K562 (cell line): ENCODE measurements around the gene SCG5. TPM values are rescaled to one million over a fixed set of nuclear protein-coding genes. Genes with fewer than 3 reads are reported as not detected.

Experiments
- ATAC-seq: fragments of 200-7000 bp; cut with Tn5 transposase; 3 replicates; pipeline ENCODE4 v1.9.1; 2020; ENCODE audit warnings: moderate library complexity
- BruUV-seq: library from RNA; stranded (reverse); fragments of 400-500 nt; replicated peaks from 2 replicates; lab custom pipeline; 2021; lab: Mats Ljungman, UMichigan
- CTCF ChIA-PET: fragments of 300-600 bp; formaldehyde crosslinking; extraction: SDS; loops from one replicate; lab custom pipeline; 2021; ENCODE audit warnings: low intra/inter-chr PET ratio; lab: Yijun Ruan, JAX
- POLR2A ChIA-PET: fragments of 300-600, 350-650 bp; sonication (Branson Sonifier 250); formaldehyde crosslinking; extraction: SDS; loops from one replicate; lab custom pipeline; 2021; ENCODE audit warnings: antibody characterized with exemption, inconsistent platforms; lab: Yijun Ruan, JAX
- DNase-seq, 4 experiments: peaks; one replicate each; pipeline versions ENCODE4 v3.0.0 to v3.0.0-alpha.2; 2011 to 2018; ENCODE audit warnings: low spot score in 3 of 4, mixed read lengths in 3 of 4; ENCODE audit errors: extremely low read depth in 1 of 4
- FAIRE-seq: peaks from 2 replicates; lab custom pipeline; 2011; peaks lifted over from hg19 to GRCh38; lab: Jason Lieb, UNC
- H2AFZ ChIP-seq: 2 replicates; pipeline ENCODE4 v1.6.0; 2011; ENCODE audit warnings: low read depth, low read length, control low read depth, inconsistent platforms
- H3K27ac ChIP-seq: fragments of 200-600 bp; 3 replicates; pipeline ENCODE4 v1.8.0; 2011; ENCODE audit warnings: low read depth, mild to moderate bottlenecking, control low read depth, inconsistent platforms, low read length, moderate library complexity, mixed read lengths; ENCODE audit errors: extremely low read depth
- H3K27me3 ChIP-seq, 2 experiments: fragments of 300-600 bp in 1 of 2; 2 replicates in 1 of 2; 3 replicates in 1 of 2; pipeline versions ENCODE4 v1.6.0 to v1.8.0; 2011; ENCODE audit warnings: inconsistent platforms in 2 of 2, low read length in 2 of 2, mild to moderate bottlenecking in 1 of 2, mixed read lengths in 1 of 2, moderate library complexity in 1 of 2; ENCODE audit not compliant: control insufficient read depth in 2 of 2, insufficient read depth in 2 of 2
- H3K36me3 ChIP-seq: fragments of 300-600 bp; 3 replicates; pipeline ENCODE4 v1.8.0; 2011; ENCODE audit warnings: mild to moderate bottlenecking, low read length, inconsistent platforms; ENCODE audit not compliant: control insufficient read depth, insufficient read depth
- H3K4me1 ChIP-seq, 2 experiments: fragments of 200-600 bp in 1 of 2; replicated peaks in 1 of 2; 2 replicates in 1 of 2; 3 replicates in 1 of 2; pipeline versions ENCODE4 v1.5.1 to v1.8.0; 2011; ENCODE audit warnings: inconsistent platforms in 2 of 2, low read length in 2 of 2, mild to moderate bottlenecking in 1 of 2, mixed read lengths in 1 of 2, moderate library complexity in 1 of 2; ENCODE audit not compliant: control insufficient read depth in 2 of 2, insufficient read depth in 2 of 2
- H3K4me2 ChIP-seq: 2 replicates; pipeline ENCODE4 v1.6.1; 2011; ENCODE audit warnings: low read length, control low read depth, inconsistent platforms, mixed read lengths; ENCODE audit not compliant: insufficient read depth
- H3K4me3 ChIP-seq: fragments of 200-600 bp; sonication (generic), shearing (Covaris generic); 2 replicates; pipeline ENCODE4 v1.5.1; 2016; ENCODE audit warnings: control low read depth, inconsistent platforms
- H3K79me2 ChIP-seq: fragments of 200-600 bp; 3 replicates; pipeline ENCODE4 v1.8.0; 2011; ENCODE audit warnings: low read length, inconsistent platforms; ENCODE audit not compliant: control insufficient read depth, insufficient read depth
- H3K9ac ChIP-seq, 2 experiments: 2 replicates each; pipeline versions ENCODE4 v1.6.0 to v1.6.1; 2011; ENCODE audit warnings: low read depth in 2 of 2, low read length in 2 of 2, control low read depth in 1 of 2, inconsistent platforms in 1 of 2, mild to moderate bottlenecking in 1 of 2, mixed read lengths in 1 of 2; ENCODE audit not compliant: insufficient read depth in 1 of 2
- H3K9me1 ChIP-seq: one replicate; pipeline ENCODE4 v1.6.0; 2011; ENCODE audit warnings: inconsistent platforms, mild to moderate bottlenecking, low read length, moderate library complexity; ENCODE audit not compliant: control insufficient read depth, insufficient read depth
- H3K9me3 ChIP-seq: replicated peaks from 2 replicates; pipeline ENCODE4 v1.5.1; 2011; ENCODE audit warnings: low read depth, low read length, inconsistent platforms; ENCODE audit not compliant: control insufficient read depth, insufficient read depth
- H4K20me1 ChIP-seq: replicated peaks from 2 replicates; pipeline ENCODE4 v1.6.1; 2011; ENCODE audit warnings: low read length, inconsistent platforms, mixed read lengths; ENCODE audit not compliant: control insufficient read depth, insufficient read depth
- CTCF ChIP-seq, 3 experiments: IDR thresholded peaks in 2 of 3; conservative IDR thresholded peaks in 1 of 3; 2 replicates each; pipeline ENCODE4 v1.5.1; 2011 to 2012; ENCODE audit warnings: low read length in 3 of 3, mild to moderate bottlenecking in 3 of 3, control low read depth in 2 of 3, improper control_type of control experiment in 1 of 3, inconsistent platforms in 1 of 3, low read depth in 1 of 3, mixed read lengths in 1 of 3, moderate library complexity in 1 of 3; ENCODE audit not compliant: insufficient read depth in 2 of 3
- CTCFL ChIP-seq: IDR thresholded peaks from 2 replicates; pipeline ENCODE4 v1.6.1; 2011; ENCODE audit warnings: borderline replicate concordance, low read depth, mild to moderate bottlenecking, moderate library complexity, low read length; ENCODE audit not compliant: insufficient read depth, poor library complexity, severe bottlenecking
- MTF1 ChIP-seq: fragments of 250-450 bp; sonication (Bioruptor Pico); IDR thresholded peaks from 2 replicates; pipeline ENCODE4 v1.9.0; 2021; ENCODE audit warnings: moderate library complexity, mild to moderate bottlenecking, inconsistent platforms, borderline replicate concordance
- PATZ1 ChIP-seq: fragments of 250-450 bp; sonication (Bioruptor Pico); IDR thresholded peaks from 2 replicates; pipeline ENCODE4 v1.5.0; 2020; ENCODE audit warnings: mild to moderate bottlenecking, borderline replicate concordance
- SETDB1 ChIP-seq: IDR thresholded peaks from one replicate; pipeline ENCODE4 v1.6.1; 2012; ENCODE audit warnings: low read length, control low read depth, inconsistent platforms
- SFPQ ChIP-seq: fragments of 200-400 bp; formaldehyde crosslinking; IDR thresholded peaks from 2 replicates; pipeline ENCODE4 v1.6.1; 2017; ENCODE audit warnings: mild to moderate bottlenecking, low read depth, low read length, moderate library complexity
- SP1 ChIP-seq: sonication (generic); formaldehyde crosslinking; IDR thresholded peaks from 2 replicates; pipeline ENCODE4 v1.8.1; 2022; ENCODE audit warnings: mild to moderate bottlenecking, missing genetic modification reagents
- ZKSCAN8 ChIP-seq: fragments of 200-800 bp; sonication (Bioruptor generic); IDR thresholded peaks from 2 replicates; pipeline ENCODE4 v1.6.1; 2016; ENCODE audit warnings: missing genetic modification characterization, missing compliant biosample characterization
- ZNF121 ChIP-seq: sonication (generic); formaldehyde crosslinking; conservative IDR thresholded peaks from 2 replicates; pipeline ENCODE4 v1.8.0; 2022; ENCODE audit warnings: missing genetic modification reagents
- WGBS: fragments of 100-300 bp; shearing (Covaris generic); methylation state at CpG from one replicate; pipeline ENCODE4 v1.1.6; 2016; ENCODE audit warnings: low coverage, mixed read lengths; ENCODE audit not compliant: insufficient coverage; ENCODE audit errors: missing lambda C conversion rate; 5-methylcytosine and 5-hydroxymethylcytosine counted together
- in situ Hi-C: fragments of 300-500 bp; cut with MboI; formaldehyde crosslinking; loops from 4 replicates; pipeline ENCODE4 v1.15.0; 2018; ENCODE audit warnings: inconsistent platforms, mixed read lengths
- intact Hi-C: fragments of 100-400 bp; cut with micrococcal nuclease; formaldehyde crosslinking; loops from 2 replicates; pipeline ENCODE4 v1.14.2; 2022
- polyA plus RNA-seq, 8 experiments: library from polyadenylated mRNA; depleted of rRNA in 4 of 8; stranded (reverse) in 5 of 8; unstranded in 3 of 8; fragments of >200 nt; fragmentation: Nextera tagmentation in 2 of 8; fragmentation: Illumina TruSeq in 1 of 8; extraction: Ambion mirVana in 2 of 8; extraction: Trizol in 1 of 8; gene quantifications; 2 replicates each; pipeline versions ENCODE4 v1.2.1 to v1.2.3, GENCODE V29; 2011 to 2014; ENCODE audit warnings: inconsistent platforms in 1 of 8, missing spikeins in 1 of 8
- total RNA-seq, 7 experiments: library from RNA; depleted of rRNA in 6 of 7; stranded (reverse); fragments of >200 nt in 6 of 7; fragmentation: Illumina TruSeq in 2 of 7; extraction: Trizol in 2 of 7; gene quantifications; 2 replicates each; pipeline versions ENCODE4 v1.2.1 to v1.2.3, GENCODE V29; 2011 to 2021; ENCODE audit warnings: low replicate concordance in 1 of 7

SCG5 gene
- total and polyA plus RNA-seq, 9 of the 15 experiments (the other 6 are each of a cell fraction or from before 2014, with no cell fraction given): 0.06 to 0.76 (median 0.28) TPM; not detected in 2

GRCh38 chr15:32649342-32649741 lies 7.8 kb downstream of the SCG5 start (continued):
- TF ChIP-seq CTCF (IDR thresholded peaks at IDR 0.05 in 2 of 3, conservative IDR thresholded peaks at IDR 0.05 in 1 of 3; ENCODE audit: insufficient read depth in 2 of 3, low read depth in 1 of 3, low read length in 3 of 3): peak; percentile 22 to 41 (median 28); a peak in 2 of 6 replicates
- TF ChIP-seq CTCFL: peak; percentile 14
- TF ChIP-seq SP1 (CRISPR knock-in tag): no peak

GRCh38 chr15:32651229-32651837 lies 9.8 kb downstream of the SCG5 start:
- 24% methylated on average over 5 of the region's 6 CpGs for WGBS
- H3K36me3 ChIP-seq: no peaks in the 10 kb centered on the region
- 0 out of 2 replicates have a peak, but pooled peaks cover 5% of the 10 kb centered on the region for H4K20me1 ChIP-seq
- no peak overlapping the region for H2AFZ ChIP-seq
- POLR2A ChIA-PET: interaction anchor here (1.0 kb wide), 1 partner anchor 10 kb away, joined by 5 read pairs; the partner anchor contains the start of gene SCG5
- H3K27me3 ChIP-seq: no peaks in the 10 kb centered on the region
- no peak overlapping the region for H3K27ac ChIP-seq
- no peaks in the 10 kb centered on the region for H3K79me2 ChIP-seq
- CTCF ChIA-PET: interaction anchor here (0.7 to 1.5 kb wide), 4 partner anchors 11 to 1049 kb away, joined by 3 to 6 read pairs (median 3); no protein-coding TSS in a partner anchor
- in situ Hi-C loops (no loop called here), intact Hi-C loops (no loop called here)
- H3K4me2 ChIP-seq: no peak overlapping the region
- FAIRE-seq (peak; percentile 92), ATAC-seq (peak; percentile 97), DNase-seq (peak; percentile 72 to 79 (median 76))
- H3K4me1 ChIP-seq: peaks cover 0 to 3% of the 10 kb centered on the region in 2 experiments; a peak in 1 of 5 replicates
- no peaks in the 10 kb centered on the region for H3K9me1 ChIP-seq
- BruUV-seq: no TSS peak
- no peak overlapping the region for H3K4me3 ChIP-seq
- no peak overlapping the region for H3K9ac ChIP-seq
- no peaks in the 10 kb centered on the region for H3K9me3 ChIP-seq
- no peak for TF ChIP-seq ZKSCAN8 (CRISPR knock-in tag)
- TF ChIP-seq PATZ1 (CRISPR knock-in tag): no peak
- TF ChIP-seq MTF1 (CRISPR knock-in tag): no peak
- TF ChIP-seq SFPQ: no peak
- no peak for TF ChIP-seq ZNF121
- no peak for TF ChIP-seq SETDB1
